Thoracic aorta (tissue), 2 donors: ENCODE results near the gene CRACR2B. TPM values are rescaled to one million over a fixed set of nuclear protein-coding genes. Genes with fewer than 3 reads are reported as not detected.

ENCODE experiments used
- ATAC-seq: fragments of 150-250 bp; one replicate; pipeline ENCODE4 v1.8.0; 2017; ENCODE audit warnings: low read depth; ENCODE audit not compliant: insufficient number of reproducible peaks, low FRiP score
- DNase-seq: peaks from one replicate; pipeline ENCODE4 v3.0.0-alpha.2; 2020; ENCODE audit warnings: low spot score
- H3K27ac ChIP-seq, 2 donors: fragments of 200-600 bp; sonication (generic); 1 replicate in 1 of 2; 2 replicates in 1 of 2; pipeline ENCODE4 v1.5.1; 2016; ENCODE audit warnings: mild to moderate bottlenecking in 2 of 2, moderate library complexity in 2 of 2
- H3K27me3 ChIP-seq: fragments of 200-600 bp; sonication (generic); replicated peaks from 2 replicates; pipeline ENCODE4 v1.6.0; 2016; ENCODE audit warnings: mild to moderate bottlenecking; ENCODE audit not compliant: insufficient read depth
- H3K36me3 ChIP-seq: fragments of 200-600 bp; sonication (generic); one replicate; pipeline ENCODE4 v1.5.1; 2016
- H3K4me1 ChIP-seq, 2 donors: fragments of 200-600 bp; sonication (generic); 1 replicate in 1 of 2; 2 replicates in 1 of 2; pipeline versions ENCODE4 v1.5.1 to v1.6.0; 2016; ENCODE audit warnings: low read depth in 2 of 2, mild to moderate bottlenecking in 1 of 2; ENCODE audit not compliant: control insufficient read depth in 1 of 2
- H3K4me3 ChIP-seq: fragments of 200-600 bp; sonication (generic); 2 replicates; pipeline ENCODE4 v1.5.1; 2016; ENCODE audit warnings: mild to moderate bottlenecking
- H3K9me3 ChIP-seq: fragments of 200-600 bp; sonication (generic); 2 replicates; pipeline ENCODE4 v1.5.1; 2016
- CTCF ChIP-seq: fragments of 200-600 bp; sonication (generic); IDR thresholded peaks from one replicate; pipeline ENCODE4 v1.5.1; 2019; ENCODE audit warnings: antibody characterized with exemption
- total RNA-seq, 2 donors: library from RNA; depleted of rRNA; stranded (reverse); fragments of >200 nt; gene quantifications; one replicate each; pipeline versions ENCODE4 v1.1.0 to v1.2.3, GENCODE V29; 2016

Gene CRACR2B
- total RNA-seq, 2 donors from 2014 or later = 9.6 to 11.6 TPM

DNA sequence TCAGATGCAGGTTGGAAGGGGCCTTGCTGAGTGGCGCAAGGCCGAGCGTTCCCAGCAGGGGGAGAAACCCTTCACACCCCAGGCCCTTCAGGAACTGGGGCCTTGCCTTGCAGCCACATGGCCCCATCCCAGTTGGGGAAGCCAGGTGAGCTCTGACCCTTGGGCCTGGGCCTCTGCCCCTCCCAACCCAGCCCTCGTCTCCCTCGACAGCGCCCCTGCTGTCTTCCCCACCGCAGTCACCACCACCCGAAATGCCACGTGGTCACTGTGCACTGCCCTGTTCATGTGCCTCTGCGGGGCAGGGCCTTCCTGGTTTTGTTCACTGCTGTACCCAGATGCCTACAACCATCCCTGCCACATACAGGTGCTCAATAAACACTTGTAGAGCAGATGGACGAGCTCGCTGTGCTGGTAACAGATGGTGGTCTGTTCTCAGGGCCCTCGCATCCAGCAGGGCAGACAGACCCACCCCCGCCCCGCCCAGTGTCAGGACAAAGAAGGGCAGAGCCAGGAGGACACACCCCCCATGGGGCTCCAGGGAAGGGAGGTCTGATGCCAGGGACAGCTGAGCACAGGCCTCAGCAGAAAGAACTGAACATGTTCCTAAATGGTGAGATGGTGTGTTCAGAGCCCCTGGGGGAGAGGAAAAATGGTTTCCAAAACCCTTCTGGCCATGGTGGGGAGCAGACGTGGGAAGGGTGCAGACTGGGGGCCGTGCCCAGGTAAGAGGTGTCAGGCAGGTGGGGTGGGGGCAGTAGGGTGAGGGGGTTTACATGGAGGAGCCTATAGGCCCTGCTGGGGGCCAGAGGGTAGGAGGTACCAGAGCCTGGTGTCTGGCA, 10.9 kb downstream of the CRACR2B start:
- H3K4me1 ChIP-seq = peaks cover 28 to 52% of the 10 kb centered on the region in 2 donors
- no peak overlapping the region for H3K27ac ChIP-seq
- peaks cover 36% of the 10 kb centered on the region for H3K36me3 ChIP-seq
- TF ChIP-seq CTCF = no peak
- ATAC-seq (no peak), DNase-seq (no peak)
- no peaks in the 10 kb centered on the region for H3K27me3 ChIP-seq
- no peak overlapping the region for H3K4me3 ChIP-seq
- no peaks in the 10 kb centered on the region for H3K9me3 ChIP-seq

GRCh38 chr11:839280-839623, 11.5 kb downstream of the CRACR2B start:
- Histone ChIP-seq H3K27me3 (no peaks in the 10 kb centered on the region), H3K27ac (no peak overlapping the region), H3K36me3 (peaks cover 36% of the 10 kb centered on the region), H3K4me1 (peaks cover 31 to 52% of the 10 kb centered on the region in 2 donors), H3K9me3 (no peaks in the 10 kb centered on the region), H3K4me3 (no peak overlapping the region)
- no peak for TF ChIP-seq CTCF
- ATAC-seq = no peak
- no peak for DNase-seq

- H3K36me3 ChIP-seq = peaks cover 36% of the 10 kb centered on the region
- no peaks in the 10 kb centered on the region for H3K27me3 ChIP-seq
- H3K4me3 ChIP-seq = no peak overlapping the region
- ATAC-seq (no peak), DNase-seq (no peak)
- H3K4me1 ChIP-seq = peaks cover 29 to 50% of the 10 kb centered on the region in 2 donors
- H3K27ac ChIP-seq = no peak overlapping the region
- TF ChIP-seq CTCF = no peak
- no peaks in the 10 kb centered on the region for H3K9me3 ChIP-seq
These were observed 12.3 kb downstream of the CRACR2B start for GRCh38 chr11:839875-840617.

GRCh38 chr11:841981-842369, 14.3 kb downstream of the CRACR2B start:
- Histone ChIP-seq H3K27ac (peak overlapping the region; percentile 88 to 97), H3K4me1 (peaks cover 31 to 54% of the 10 kb centered on the region in 2 donors), H3K27me3 (no peaks in the 10 kb centered on the region), H3K36me3 (peaks cover 27% of the 10 kb centered on the region), H3K4me3 (peak overlapping the region; percentile 95), H3K9me3 (no peaks in the 10 kb centered on the region)
- DNase-seq (no peak), ATAC-seq (no peak)
- TF ChIP-seq CTCF = no peak

DNA sequence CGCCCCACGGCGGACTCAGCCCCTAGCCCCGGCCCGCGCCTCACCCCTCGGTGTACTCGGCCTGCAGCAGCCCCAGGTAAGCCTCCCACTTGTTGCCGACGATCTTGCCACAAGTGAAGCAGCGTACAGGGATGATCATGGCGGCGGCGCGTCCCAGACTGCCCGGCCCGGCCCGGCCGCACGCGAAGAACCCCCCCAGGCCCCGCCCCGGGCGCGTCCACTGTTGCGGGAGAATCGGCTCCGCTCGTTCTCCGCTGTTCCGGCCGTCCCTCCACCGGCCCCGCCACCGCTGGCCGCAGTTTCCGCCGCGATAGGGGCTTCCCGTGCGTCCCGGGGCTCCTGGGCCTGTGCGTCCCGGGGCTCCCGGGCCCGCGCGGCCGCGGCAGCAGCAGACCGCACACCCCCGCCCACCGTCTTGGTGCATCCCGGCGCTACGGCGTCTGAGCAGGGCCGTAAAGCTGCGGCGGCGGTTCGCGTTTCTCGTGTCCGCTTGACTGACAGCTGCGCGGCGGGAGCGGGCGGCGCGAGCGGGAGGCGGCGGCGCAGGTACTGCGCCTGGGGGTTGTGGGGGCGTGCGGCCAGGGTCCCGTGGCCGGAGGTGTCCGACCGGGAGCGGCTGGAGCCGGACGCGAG, 14.8 kb downstream of the CRACR2B start, which contains the start of the genes POLR2L and TSPAN4:
POLR2L (minus strand) TSS at position 160 of the 633 bp plus-strand sequence; CDS start at position 139, 21 bp downstream.
TSPAN4 (plus strand) TSS at position 483 of the 633 bp plus-strand sequence. CDS start 7,453 bp downstream, outside the sequence.
- peaks cover 31 to 54% of the 10 kb centered on the region in 2 donors for H3K4me1 ChIP-seq
- ATAC-seq = peak; percentile 41

More for the DNA sequence above, 14.8 kb downstream of the CRACR2B start, which contains the start of the genes POLR2L and TSPAN4:
- TF ChIP-seq CTCF = no peak
- no peaks in the 10 kb centered on the region for H3K9me3 ChIP-seq
- peak within 1 kb of the TSS; percentile 95 for H3K4me3 ChIP-seq
- peak; percentile 60 for DNase-seq
- H3K27me3 ChIP-seq = no peaks in the 10 kb centered on the region
- peak within 1 kb of the TSS; percentile 88 to 97 for H3K27ac ChIP-seq
- H3K36me3 ChIP-seq = peaks cover 22% of the 10 kb centered on the region
